Fibroblast of lung (primary cell): Measurements from ENCODE around the gene CDH12. TPM values are rescaled to one million over a fixed set of nuclear protein-coding genes. Genes with fewer than 3 reads are reported as not detected.
A peak's percentile ranks its signal among the peaks of the same experiment; 100 is the strongest.

Source experiments
- DNase-seq, 2 donors: peaks; one replicate each; pipeline versions ENCODE4 v3.0.0 to v3.0.0-alpha.2; 2010; ENCODE audit warnings: low read depth in 2 of 2
- H2AFZ ChIP-seq: 2 replicates; pipeline ENCODE4 v1.5.1; 2012; ENCODE audit warnings: low read length, control low read depth, inconsistent platforms
- H3K27ac ChIP-seq: 2 replicates; pipeline ENCODE4 v1.5.1; 2011; ENCODE audit warnings: low read length, control low read depth; ENCODE audit not compliant: insufficient read depth
- H3K27me3 ChIP-seq: 2 replicates; pipeline ENCODE4 v1.5.1; 2011; ENCODE audit warnings: mild to moderate bottlenecking, low read length; ENCODE audit not compliant: control insufficient read depth, insufficient read depth
- H3K36me3 ChIP-seq: 2 replicates; pipeline ENCODE4 v1.5.1; 2011; ENCODE audit warnings: low read length; ENCODE audit not compliant: control insufficient read depth, insufficient read depth
- H3K4me1 ChIP-seq: 2 replicates; pipeline ENCODE4 v1.5.1; 2011; ENCODE audit warnings: low read length; ENCODE audit not compliant: control insufficient read depth, insufficient read depth; ENCODE audit errors: extremely low read depth
- H3K4me2 ChIP-seq: 2 replicates; pipeline ENCODE4 v1.5.1; 2011; ENCODE audit warnings: low read length, control low read depth; ENCODE audit not compliant: insufficient read depth; ENCODE audit errors: extremely low read depth
- H3K4me3 ChIP-seq, 4 experiments: fragments of 200-600 bp in 1 of 4; sonication (generic) in 1 of 4; replicated peaks in 1 of 4; 2 replicates each; pipeline ENCODE4 v1.5.1; 2011 to 2016; ENCODE audit warnings: low read length in 4 of 4, low read depth in 3 of 4, mild to moderate bottlenecking in 3 of 4, control low read depth in 2 of 4, inconsistent platforms in 1 of 4, mixed read lengths in 1 of 4; ENCODE audit not compliant: insufficient read depth in 1 of 4; ENCODE audit errors: control extremely low read depth in 1 of 4
- H3K79me2 ChIP-seq: 2 replicates; pipeline ENCODE4 v1.5.1; 2012; ENCODE audit warnings: mild to moderate bottlenecking, low read length, inconsistent platforms; ENCODE audit not compliant: control insufficient read depth, insufficient read depth
- H3K9ac ChIP-seq: 2 replicates; pipeline ENCODE4 v1.5.1; 2011; ENCODE audit warnings: mild to moderate bottlenecking, low read length, control low read depth; ENCODE audit not compliant: insufficient read depth
- H3K9me3 ChIP-seq: 2 replicates; pipeline ENCODE4 v1.5.1; 2012; ENCODE audit warnings: low read depth, low read length; ENCODE audit not compliant: control insufficient read depth, insufficient read depth
- H4K20me1 ChIP-seq: 2 replicates; pipeline ENCODE4 v1.5.1; 2011; ENCODE audit warnings: low read length; ENCODE audit not compliant: control insufficient read depth, insufficient read depth; ENCODE audit errors: extremely low read depth
- EZH2 ChIP-seq: IDR thresholded peaks from 2 replicates; pipeline ENCODE4 v1.5.1; 2012; ENCODE audit warnings: low read length, control low read depth, mild to moderate bottlenecking; ENCODE audit errors: missing control alignments
- polyA plus RNA-seq, 2 donors: library from polyadenylated mRNA; depleted of rRNA in 1 of 2; stranded (reverse) in 1 of 2; unstranded in 1 of 2; fragments of >200 nt; gene quantifications; 2 replicates each; pipeline ENCODE4 v1.2.1, GENCODE V29; 2011 to 2012; ENCODE audit warnings: missing spikeins in 1 of 2
- total RNA-seq: library from RNA; depleted of rRNA; stranded (reverse); fragments of >200 nt; gene quantifications from 2 replicates; pipeline ENCODE4 v1.2.1, GENCODE V29; 2014
- TF ChIP-seq, protein P1 (sequence below), 2 donors: IDR thresholded peaks in 1 of 2; conservative IDR thresholded peaks in 1 of 2; 1 replicate in 1 of 2; 2 replicates in 1 of 2; pipeline ENCODE4 v1.5.1; 2011 to 2012; ENCODE audit warnings: low read length in 2 of 2, control low read depth in 1 of 2, inconsistent platforms in 1 of 2, low read depth in 1 of 2, mild to moderate bottlenecking in 1 of 2

CDH12 gene
- total and polyA plus RNA-seq, 2 donors (not counting 1 experiment from before 2014, with no cell fraction given) = 0.02 TPM; not detected in 1

- DNase-seq = peak in 1 of 2 donors; percentile 1
- TF ChIP-seq, protein P1, sequence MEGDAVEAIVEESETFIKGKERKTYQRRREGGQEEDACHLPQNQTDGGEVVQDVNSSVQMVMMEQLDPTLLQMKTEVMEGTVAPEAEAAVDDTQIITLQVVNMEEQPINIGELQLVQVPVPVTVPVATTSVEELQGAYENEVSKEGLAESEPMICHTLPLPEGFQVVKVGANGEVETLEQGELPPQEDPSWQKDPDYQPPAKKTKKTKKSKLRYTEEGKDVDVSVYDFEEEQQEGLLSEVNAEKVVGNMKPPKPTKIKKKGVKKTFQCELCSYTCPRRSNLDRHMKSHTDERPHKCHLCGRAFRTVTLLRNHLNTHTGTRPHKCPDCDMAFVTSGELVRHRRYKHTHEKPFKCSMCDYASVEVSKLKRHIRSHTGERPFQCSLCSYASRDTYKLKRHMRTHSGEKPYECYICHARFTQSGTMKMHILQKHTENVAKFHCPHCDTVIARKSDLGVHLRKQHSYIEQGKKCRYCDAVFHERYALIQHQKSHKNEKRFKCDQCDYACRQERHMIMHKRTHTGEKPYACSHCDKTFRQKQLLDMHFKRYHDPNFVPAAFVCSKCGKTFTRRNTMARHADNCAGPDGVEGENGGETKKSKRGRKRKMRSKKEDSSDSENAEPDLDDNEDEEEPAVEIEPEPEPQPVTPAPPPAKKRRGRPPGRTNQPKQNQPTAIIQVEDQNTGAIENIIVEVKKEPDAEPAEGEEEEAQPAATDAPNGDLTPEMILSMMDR (conservative IDR thresholded peaks at IDR 0.05 in 1 of 2, IDR thresholded peaks at IDR 0.05 in 1 of 2; ENCODE audit: low read depth in 1 of 2, low read length in 2 of 2) = no peak
- no peak for TF ChIP-seq EZH2
- H3K4me3 ChIP-seq = no peak overlapping the region
- H3K4me1 ChIP-seq = no peaks in the 10 kb centered on the region
- no peaks in the 10 kb centered on the region for H4K20me1 ChIP-seq
- H2AFZ ChIP-seq = no peak overlapping the region
- H3K9me3 ChIP-seq = no peaks in the 10 kb centered on the region
- H3K27ac ChIP-seq = no peak overlapping the region
- H3K9ac ChIP-seq = no peak overlapping the region
- no peaks in the 10 kb centered on the region for H3K27me3 ChIP-seq
- H3K79me2 ChIP-seq = no peaks in the 10 kb centered on the region
- no peaks in the 10 kb centered on the region for H3K36me3 ChIP-seq
- H3K4me2 ChIP-seq = no peak overlapping the region
Measured at GRCh38 chr5:22751536-22751935, 101.6 kb downstream of the CDH12 start.

DNA sequence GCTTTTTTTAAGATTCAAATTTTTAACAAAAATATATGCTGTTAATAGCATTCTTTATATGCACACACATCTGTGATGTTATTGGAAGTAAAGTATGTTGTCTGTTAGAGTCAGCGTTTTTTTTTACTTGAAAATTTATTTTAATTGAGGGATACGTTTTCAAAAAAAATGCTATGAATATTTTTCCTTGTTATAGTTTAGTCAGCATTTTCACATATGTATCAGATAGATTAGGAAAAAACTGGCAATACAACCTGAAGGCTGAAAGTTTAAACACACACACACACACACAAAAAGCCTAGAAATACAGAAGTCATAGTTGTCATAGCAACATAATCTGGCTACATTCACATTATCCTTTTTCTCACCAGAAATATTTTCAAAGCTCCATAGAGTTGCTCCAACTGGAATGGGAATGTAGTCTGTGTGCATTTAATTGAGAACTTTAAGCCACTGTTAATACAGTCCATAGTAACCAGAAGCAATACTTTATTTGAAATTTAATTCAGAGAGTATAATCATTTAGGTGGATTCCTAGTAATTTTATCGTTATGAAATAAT, 116.6 kb downstream of the CDH12 start:
- no peaks in the 10 kb centered on the region for H4K20me1 ChIP-seq
- H3K36me3 ChIP-seq = no peaks in the 10 kb centered on the region
- no peak overlapping the region for H3K27ac ChIP-seq
- H2AFZ ChIP-seq = no peak overlapping the region
- DNase-seq = no peak
- H3K27me3 ChIP-seq = no peaks in the 10 kb centered on the region
- H3K4me1 ChIP-seq = no peaks in the 10 kb centered on the region
- H3K79me2 ChIP-seq = no peaks in the 10 kb centered on the region
- no peak overlapping the region for H3K4me2 ChIP-seq
- H3K9me3 ChIP-seq = no peaks in the 10 kb centered on the region
- H3K4me3 ChIP-seq = no peak overlapping the region
- TF ChIP-seq EZH2 = no peak
- TF ChIP-seq, protein P1 (conservative IDR thresholded peaks at IDR 0.05 in 1 of 2, IDR thresholded peaks at IDR 0.05 in 1 of 2; ENCODE audit: low read depth in 1 of 2, low read length in 2 of 2) = no peak
- no peak overlapping the region for H3K9ac ChIP-seq

DNA sequence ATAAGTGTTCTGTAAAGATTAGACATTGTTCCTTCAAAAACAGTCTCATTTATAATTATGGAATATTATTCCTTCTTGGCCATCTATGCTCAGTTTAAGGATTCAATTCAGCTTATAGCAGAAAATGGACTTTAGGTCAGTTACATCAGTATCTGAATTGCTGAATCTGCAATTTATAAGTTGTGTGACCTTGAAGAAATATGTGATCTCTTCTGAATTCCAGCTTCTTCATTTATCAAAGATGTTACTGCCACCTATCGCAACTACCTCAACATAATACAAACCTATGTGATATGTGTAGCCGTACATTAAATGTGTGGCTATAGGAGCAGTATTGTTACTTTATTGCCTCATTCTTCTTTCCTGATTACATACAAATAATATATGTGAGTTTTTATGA, 118.2 kb downstream of the CDH12 start:
- Histone ChIP-seq H3K4me1 (no peaks in the 10 kb centered on the region), H4K20me1 (no peaks in the 10 kb centered on the region), H3K9ac (no peak overlapping the region), H3K4me3 (no peak overlapping the region), H3K36me3 (no peaks in the 10 kb centered on the region), H3K4me2 (no peak overlapping the region), H3K79me2 (no peaks in the 10 kb centered on the region), H3K9me3 (no peaks in the 10 kb centered on the region), H3K27me3 (no peaks in the 10 kb centered on the region), H2AFZ (no peak overlapping the region), H3K27ac (no peak overlapping the region)
- TF ChIP-seq EZH2 = no peak
- TF ChIP-seq, protein P1 (conservative IDR thresholded peaks at IDR 0.05 in 1 of 2, IDR thresholded peaks at IDR 0.05 in 1 of 2; ENCODE audit: low read depth in 1 of 2, low read length in 2 of 2) = no peak
- no peak for DNase-seq
